Neutrophil (primary cell): ENCODE data around the gene NFKBIE.

Experiments
- H3K27ac ChIP-seq: fragments of 200-600 bp; sonication (generic); 2 replicates; pipeline ENCODE4 v1.5.1; 2016; ENCODE audit warnings: mild to moderate bottlenecking, moderate library complexity
- H3K27me3 ChIP-seq: fragments of 200-600 bp; sonication (generic); 2 replicates; pipeline ENCODE4 v1.6.0; 2016; ENCODE audit warnings: mild to moderate bottlenecking
- H3K36me3 ChIP-seq: fragments of 200-600 bp; sonication (generic); 2 replicates; pipeline ENCODE4 v1.5.1; 2017
- H3K4me1 ChIP-seq, 2 experiments: fragments of 200-600 bp in 1 of 2; sonication (generic) in 1 of 2; 1 replicate in 1 of 2; 2 replicates in 1 of 2; pipeline versions ENCODE4 v1.5.1 to v1.6.1; 2013 to 2016; ENCODE audit warnings: low read depth in 1 of 2, low read length in 1 of 2, mild to moderate bottlenecking in 1 of 2, moderate library complexity in 1 of 2; ENCODE audit not compliant: control insufficient read depth in 1 of 2, insufficient read depth in 1 of 2
- H3K4me3 ChIP-seq, 2 experiments: fragments of 200-600 bp in 1 of 2; sonication (generic) in 1 of 2; 1 replicate in 1 of 2; 2 replicates in 1 of 2; pipeline ENCODE4 v1.5.1; 2013 to 2016; ENCODE audit warnings: low read depth in 1 of 2, low read length in 1 of 2, mild to moderate bottlenecking in 1 of 2, moderate library complexity in 1 of 2
- H3K9me3 ChIP-seq: fragments of 200-600 bp; sonication (generic); 2 replicates; pipeline ENCODE4 v1.5.1; 2016
- CTCF ChIP-seq: fragments of 200-600 bp; sonication (generic); IDR thresholded peaks from 2 replicates; pipeline ENCODE4 v1.5.1; 2016; ENCODE audit warnings: antibody characterized with exemption

Gene NFKBIE

DNA sequence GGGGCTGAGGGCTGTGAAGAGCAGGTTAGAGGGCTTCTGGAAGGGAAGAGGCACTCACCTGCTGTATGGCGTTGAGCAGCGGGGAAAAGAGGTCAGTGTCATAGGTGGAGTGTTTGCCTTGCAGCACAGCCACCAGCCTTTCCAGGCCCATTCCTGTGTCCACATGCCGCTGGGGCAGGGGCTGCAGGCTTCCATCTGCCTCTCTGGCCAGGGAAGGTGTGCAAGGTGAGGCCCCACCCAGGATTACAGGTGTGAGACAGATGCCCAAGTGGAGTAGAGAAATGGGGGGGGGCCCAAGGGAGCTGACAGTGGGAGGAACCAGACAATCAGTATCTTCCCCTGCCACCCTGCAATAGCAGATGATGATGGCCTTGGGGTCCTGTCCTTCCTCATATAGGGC is 44.9 kb upstream of the NFKBIE start:
- no peaks in the 10 kb centered on the region for H3K9me3 ChIP-seq
- no peak for TF ChIP-seq CTCF
- peaks cover 56% of the 10 kb centered on the region for H3K36me3 ChIP-seq
- H3K27me3 ChIP-seq: no peaks in the 10 kb centered on the region
- no peak overlapping the region for H3K27ac ChIP-seq
- peaks cover 10 to 14% of the 10 kb centered on the region in 2 experiments for H3K4me1 ChIP-seq
- H3K4me3 ChIP-seq: no peak overlapping the region

DNA sequence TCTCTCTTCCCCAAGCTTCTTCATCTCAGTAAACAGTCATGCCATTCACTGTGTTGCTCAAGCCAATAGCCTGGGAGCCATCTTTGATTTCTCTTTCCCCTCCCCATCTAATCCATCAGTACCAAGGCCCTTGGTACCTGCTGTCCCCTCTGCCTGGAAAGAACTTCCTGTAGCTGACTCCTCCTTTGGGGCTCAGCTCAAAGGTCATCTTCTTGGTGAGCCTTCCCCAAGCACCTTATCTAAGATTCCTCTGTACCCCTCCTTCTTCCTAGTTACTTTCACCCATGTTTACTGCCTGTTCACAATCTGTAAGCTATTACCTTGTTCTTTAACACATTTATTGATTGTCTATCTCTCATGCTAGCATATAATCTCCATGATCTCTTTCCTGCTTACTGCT is 44.3 kb upstream of the NFKBIE start:
- peaks cover 62% of the 10 kb centered on the region for H3K36me3 ChIP-seq
- no peak overlapping the region for H3K27ac ChIP-seq
- H3K27me3 ChIP-seq: no peaks in the 10 kb centered on the region
- H3K4me3 ChIP-seq: no peak overlapping the region
- peaks cover 10 to 14% of the 10 kb centered on the region in 2 experiments for H3K4me1 ChIP-seq
- no peak for TF ChIP-seq CTCF
- H3K9me3 ChIP-seq: no peaks in the 10 kb centered on the region

- no peaks in the 10 kb centered on the region for H3K27me3 ChIP-seq
- no peak overlapping the region for H3K4me3 ChIP-seq
- TF ChIP-seq CTCF: no peak
- peaks cover 68% of the 10 kb centered on the region for H3K36me3 ChIP-seq
- H3K27ac ChIP-seq: no peak overlapping the region
- peaks cover 10 to 14% of the 10 kb centered on the region in 2 experiments for H3K4me1 ChIP-seq
- no peaks in the 10 kb centered on the region for H3K9me3 ChIP-seq
These were observed 43.7 kb upstream of the NFKBIE start for GRCh38 chr6:44309092-44309491.

- Histone ChIP-seq H3K4me1 (peaks cover 0 to 4% of the 10 kb centered on the region in 2 experiments), H3K27me3 (no peaks in the 10 kb centered on the region), H3K9me3 (no peaks in the 10 kb centered on the region), H3K36me3 (peaks cover 87% of the 10 kb centered on the region), H3K4me3 (no peak overlapping the region), H3K27ac (no peak overlapping the region)
- no peak for TF ChIP-seq CTCF
These were observed 41.9 kb upstream of the NFKBIE start for GRCh38 chr6:44307217-44307616.

- Histone ChIP-seq H3K27me3 (no peaks in the 10 kb centered on the region), H3K4me1 (no peaks in the 10 kb centered on the region), H3K27ac (no peak overlapping the region), H3K9me3 (no peaks in the 10 kb centered on the region), H3K4me3 (no peak overlapping the region), H3K36me3 (peaks cover 92% of the 10 kb centered on the region)
- TF ChIP-seq CTCF: no peak
These were observed 41.4 kb upstream of the NFKBIE start for GRCh38 chr6:44306710-44307109.

DNA sequence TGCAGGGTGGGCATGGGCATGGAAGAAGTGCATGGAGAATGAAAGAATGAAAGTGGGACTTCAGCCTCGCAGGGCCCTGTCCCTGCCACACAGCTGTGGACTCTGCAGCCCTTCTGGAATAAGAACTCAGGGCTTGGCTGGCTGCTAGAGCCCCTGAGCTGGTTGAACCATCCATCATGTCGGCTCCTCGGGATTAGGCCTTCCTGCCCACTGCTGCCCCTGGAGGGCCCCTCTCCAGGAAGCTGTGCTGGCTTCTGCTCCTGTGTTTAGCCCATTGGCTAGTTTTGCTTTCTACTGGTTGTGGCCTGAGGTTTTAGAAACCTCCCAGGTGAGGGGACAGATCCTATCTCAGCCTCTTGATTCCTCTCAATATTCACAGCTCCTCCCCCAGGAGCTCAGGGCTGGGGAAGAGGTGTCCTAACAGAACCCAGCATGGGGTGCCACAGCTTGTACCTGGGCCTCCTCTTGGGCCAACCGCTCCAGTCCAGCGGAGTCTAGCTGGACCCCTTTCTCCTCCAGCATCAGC is 39.9 kb upstream of the NFKBIE start:
- Histone ChIP-seq H3K27ac (no peak overlapping the region), H3K27me3 (no peaks in the 10 kb centered on the region), H3K9me3 (no peaks in the 10 kb centered on the region), H3K4me3 (no peak overlapping the region), H3K36me3 (peaks cover 99% of the 10 kb centered on the region), H3K4me1 (no peaks in the 10 kb centered on the region)
- no peak for TF ChIP-seq CTCF
